ENCODE data around the gene ARFGEF2. TPM values are rescaled to one million over a fixed set of nuclear protein-coding genes. Genes with fewer than 3 reads are reported as not detected.

The ARFGEF2 gene
- total RNA-seq, 4 donors from 2014 or later: 27.6 to 33.5 (median 30.1) TPM

DNA sequence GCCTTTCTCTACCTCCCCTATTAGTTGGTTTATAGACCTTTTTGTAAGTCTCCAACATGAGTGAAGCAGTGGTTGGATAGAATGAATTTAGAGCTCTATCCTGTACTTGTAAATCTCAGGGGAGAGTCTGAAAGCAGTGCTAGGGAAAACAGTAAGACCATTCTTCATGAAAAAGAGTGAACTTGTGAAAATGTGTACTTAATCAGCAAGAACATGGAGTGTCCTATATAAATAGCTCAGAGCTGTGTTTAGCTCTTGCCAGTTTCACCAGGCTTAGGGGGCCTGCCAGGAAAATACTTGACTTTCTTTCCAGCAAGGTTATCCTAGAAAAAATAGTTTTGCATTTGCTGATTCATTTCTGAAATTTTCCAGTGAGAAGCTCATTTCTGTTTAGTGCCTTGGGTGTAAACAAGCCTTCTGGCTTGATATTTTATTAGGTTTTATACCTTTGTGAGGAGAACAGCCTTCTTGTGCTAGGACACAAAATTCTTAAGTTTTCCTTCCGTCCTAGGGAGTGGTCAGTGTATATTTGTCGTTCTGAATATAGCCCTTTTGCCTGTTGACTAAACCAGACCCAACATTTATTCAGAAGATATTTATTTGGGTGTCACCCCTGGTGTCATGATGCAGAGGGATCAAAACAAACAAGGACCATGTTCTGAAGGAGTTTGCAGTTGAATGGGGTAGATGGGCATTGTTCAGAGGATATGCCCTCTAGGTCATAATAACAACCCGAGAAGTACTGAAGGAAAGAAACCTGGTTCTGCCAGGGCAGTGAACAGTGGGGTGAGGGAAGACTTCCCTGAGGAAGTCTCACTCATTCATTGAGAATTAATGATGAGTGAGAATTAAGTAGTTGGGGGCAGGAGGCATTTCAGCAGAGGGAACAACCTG is 7.6 kb downstream of the ARFGEF2 start:
- peak overlapping the region in 3 of 4 donors; percentile 11 to 75 (median 71) for H3K27ac ChIP-seq
- no peaks in the 10 kb centered on the region for H3K9me3 ChIP-seq
- WGBS, 2 donors: 31 to 35% methylated on average over 3 of the region's 3 CpGs
- no peak overlapping the region for H3K4me3 ChIP-seq
- DNase-seq (ENCODE audit: low spot score in 2 of 2): no peak
- H3K4me1 ChIP-seq: peaks cover 0 to 65% (median 33%) of the 10 kb centered on the region in 4 donors
- TF ChIP-seq, protein P1, sequence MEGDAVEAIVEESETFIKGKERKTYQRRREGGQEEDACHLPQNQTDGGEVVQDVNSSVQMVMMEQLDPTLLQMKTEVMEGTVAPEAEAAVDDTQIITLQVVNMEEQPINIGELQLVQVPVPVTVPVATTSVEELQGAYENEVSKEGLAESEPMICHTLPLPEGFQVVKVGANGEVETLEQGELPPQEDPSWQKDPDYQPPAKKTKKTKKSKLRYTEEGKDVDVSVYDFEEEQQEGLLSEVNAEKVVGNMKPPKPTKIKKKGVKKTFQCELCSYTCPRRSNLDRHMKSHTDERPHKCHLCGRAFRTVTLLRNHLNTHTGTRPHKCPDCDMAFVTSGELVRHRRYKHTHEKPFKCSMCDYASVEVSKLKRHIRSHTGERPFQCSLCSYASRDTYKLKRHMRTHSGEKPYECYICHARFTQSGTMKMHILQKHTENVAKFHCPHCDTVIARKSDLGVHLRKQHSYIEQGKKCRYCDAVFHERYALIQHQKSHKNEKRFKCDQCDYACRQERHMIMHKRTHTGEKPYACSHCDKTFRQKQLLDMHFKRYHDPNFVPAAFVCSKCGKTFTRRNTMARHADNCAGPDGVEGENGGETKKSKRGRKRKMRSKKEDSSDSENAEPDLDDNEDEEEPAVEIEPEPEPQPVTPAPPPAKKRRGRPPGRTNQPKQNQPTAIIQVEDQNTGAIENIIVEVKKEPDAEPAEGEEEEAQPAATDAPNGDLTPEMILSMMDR (IDR thresholded peaks at IDR 0.05): no peak
- TF ChIP-seq EP300 (IDR thresholded peaks at IDR 0.05): no peak
- H3K36me3 ChIP-seq: no peaks in the 10 kb centered on the region
- no peaks in the 10 kb centered on the region for H3K27me3 ChIP-seq

DNA sequence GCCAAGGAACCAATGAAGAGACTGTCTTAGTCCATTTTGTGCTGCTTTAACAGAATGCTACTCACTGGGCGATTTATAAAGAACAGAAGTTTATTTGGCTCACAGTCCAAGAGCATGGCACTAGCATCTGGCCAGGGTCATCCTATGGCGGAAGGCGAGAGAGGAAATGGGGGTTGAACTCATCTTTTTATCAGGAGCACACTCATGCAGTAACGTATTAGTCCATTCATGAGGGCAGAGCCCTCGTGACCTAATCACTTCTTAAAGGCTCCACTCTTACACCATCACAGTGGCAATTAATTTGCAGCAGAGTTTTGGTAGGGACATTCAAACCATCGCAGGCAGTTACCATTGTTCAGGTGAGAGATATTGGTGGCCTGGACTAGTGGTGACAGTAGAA is 8.5 kb downstream of the ARFGEF2 start:
- no peak for DNase-seq (ENCODE audit: low spot score in 2 of 2)
- WGBS, 2 donors: 78 to 83% methylated on average over 6 of the region's 6 CpGs
- H3K9me3 ChIP-seq: no peaks in the 10 kb centered on the region
- H3K4me3 ChIP-seq: no peak overlapping the region
- peak overlapping the region in 3 of 4 donors; percentile 11 to 75 (median 71) for H3K27ac ChIP-seq
- H3K36me3 ChIP-seq: no peaks in the 10 kb centered on the region
- no peaks in the 10 kb centered on the region for H3K27me3 ChIP-seq
- H3K4me1 ChIP-seq: peaks cover 0 to 59% (median 28%) of the 10 kb centered on the region in 4 donors
- TF ChIP-seq EP300 (IDR thresholded peaks at IDR 0.05) (no peak), POLR2A (IDR thresholded peaks at IDR 0.05) (no peak)
- TF ChIP-seq, protein P1 (IDR thresholded peaks at IDR 0.05): no peak

DNA sequence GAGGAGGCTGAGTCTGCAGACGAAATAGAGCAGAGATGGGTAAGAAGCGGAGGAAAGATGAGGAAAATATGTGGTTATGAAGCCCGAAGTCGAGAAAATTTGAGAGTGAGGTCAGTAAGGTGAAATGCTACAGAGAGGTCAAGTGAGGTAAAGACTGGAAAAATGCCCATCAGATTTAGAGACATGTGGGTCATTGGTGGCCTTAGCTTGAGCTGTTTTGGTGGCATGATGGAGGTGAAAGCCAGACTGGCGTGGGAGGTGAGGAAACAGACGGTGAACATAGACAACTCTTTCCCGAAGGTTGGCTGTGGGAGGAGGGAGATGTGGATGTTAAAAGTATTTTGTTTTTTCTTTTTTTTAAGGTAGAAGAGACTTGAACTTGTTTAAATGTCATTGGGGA is 9.4 kb downstream of the ARFGEF2 start:
- peaks cover 0 to 59% (median 27%) of the 10 kb centered on the region in 4 donors for H3K4me1 ChIP-seq
- TF ChIP-seq POLR2A (IDR thresholded peaks at IDR 0.05) (no peak), EP300 (IDR thresholded peaks at IDR 0.05) (no peak)
- TF ChIP-seq, protein P1 (IDR thresholded peaks at IDR 0.05): no peak
- no peak overlapping the region for H3K27ac ChIP-seq
- H3K9me3 ChIP-seq: no peaks in the 10 kb centered on the region
- no peak overlapping the region for H3K4me3 ChIP-seq
- no peaks in the 10 kb centered on the region for H3K27me3 ChIP-seq
- H3K36me3 ChIP-seq: no peaks in the 10 kb centered on the region
- 77 to 79% methylated on average over 7 of the region's 7 CpGs for WGBS, 2 donors
- DNase-seq (ENCODE audit: low spot score in 2 of 2): no peak

DNA sequence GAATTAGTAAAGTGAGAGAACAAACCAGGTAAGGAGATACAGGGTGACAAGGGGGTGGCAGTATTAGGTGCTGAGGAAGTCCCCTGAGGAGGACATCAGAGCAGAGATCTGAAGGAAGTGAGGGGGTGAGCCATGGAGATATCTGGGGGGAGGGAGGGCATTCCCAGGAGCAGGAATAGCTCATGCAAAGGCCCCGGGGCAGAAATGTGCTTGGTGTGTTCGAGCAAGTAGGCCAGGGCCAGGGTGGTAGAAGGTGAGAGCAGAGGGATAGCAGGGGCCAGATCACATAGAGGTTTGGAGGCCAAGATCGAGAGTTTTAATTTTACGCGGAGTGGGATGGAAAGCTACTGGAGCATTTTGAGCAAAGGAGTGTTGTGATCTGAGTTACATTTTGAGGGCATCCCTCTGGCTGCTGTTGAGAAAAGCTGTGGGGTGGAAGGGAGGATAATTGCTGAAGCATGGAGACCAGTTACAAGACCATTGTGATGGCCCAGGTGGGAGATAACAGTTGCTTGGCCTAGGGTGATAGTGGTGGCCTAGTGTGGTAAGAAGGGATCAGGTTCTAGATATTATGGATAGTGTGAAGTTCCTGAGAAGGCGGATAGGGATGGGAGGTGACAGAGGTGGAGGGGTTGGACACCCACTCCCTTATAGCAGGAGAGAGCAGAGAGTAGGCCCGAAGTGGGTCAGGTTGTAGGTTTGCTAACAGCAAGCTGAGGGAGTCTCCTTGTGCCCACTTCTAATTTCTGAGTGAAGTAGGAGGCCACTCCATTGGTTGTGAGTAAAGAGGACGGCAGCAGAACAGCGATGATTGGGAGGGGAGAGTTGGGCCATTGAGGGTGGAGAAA is 10.2 kb downstream of the ARFGEF2 start:
- TF ChIP-seq POLR2A (IDR thresholded peaks at IDR 0.05) (no peak), EP300 (IDR thresholded peaks at IDR 0.05) (no peak)
- TF ChIP-seq, protein P1 (IDR thresholded peaks at IDR 0.05): no peak
- H3K27ac ChIP-seq: no peak overlapping the region
- WGBS, 2 donors: 93 to 96% methylated on average over 9 of the region's 9 CpGs
- H3K9me3 ChIP-seq: peaks cover 0 to 7% (median 0%) of the 10 kb centered on the region in 4 donors
- peaks cover 0 to 6% (median 0%) of the 10 kb centered on the region in 3 donors for H3K36me3 ChIP-seq
- H3K27me3 ChIP-seq: no peaks in the 10 kb centered on the region
- H3K4me3 ChIP-seq: no peak overlapping the region
- DNase-seq (ENCODE audit: low spot score in 2 of 2): no peak
- peaks cover 0 to 59% (median 27%) of the 10 kb centered on the region in 4 donors for H3K4me1 ChIP-seq
